Bronchial epithelial cell (primary cell): ENCODE measurements around the gene NUTM2A. TPM values are rescaled to one million over a fixed set of nuclear protein-coding genes. Genes with fewer than 3 reads are reported as not detected.
A peak's percentile ranks its signal among the peaks of the same experiment; 100 is the strongest.
"Not testable (repeated sequence)": the region's sequence is repeated elsewhere in the genome, so short reads cannot be mapped to it uniquely, and the experiment has no call there.

ENCODE experiments used
- DNase-seq: peaks from one replicate; pipeline ENCODE4 v3.0.0-alpha.2; 2010; ENCODE audit warnings: low read depth
- FAIRE-seq: peaks from 2 replicates; lab custom pipeline; 2011; peaks lifted over from hg19 to GRCh38; lab: Jason Lieb, UNC
- H3K27me3 ChIP-seq: 2 replicates; pipeline ENCODE4 v1.5.1; 2011; ENCODE audit warnings: low read length; ENCODE audit not compliant: control insufficient read depth, insufficient read depth
- H3K36me3 ChIP-seq: 2 replicates; pipeline ENCODE4 v1.5.1; 2011; ENCODE audit warnings: low read length; ENCODE audit not compliant: control insufficient read depth, insufficient read depth
- H3K4me3 ChIP-seq: 2 replicates; pipeline ENCODE4 v1.5.1; 2011; ENCODE audit warnings: mild to moderate bottlenecking, low read depth, low read length, control low read depth
- total RNA-seq: library from RNA; depleted of rRNA; stranded (reverse); fragments of >200 nt; gene quantifications from 2 replicates; pipeline ENCODE4 v1.2.1, GENCODE V29; 2014

Gene NUTM2A
- total RNA-seq, 1 donor from 2014 or later, result 0.26 TPM

GRCh38 chr10:87222789-87223188 is 2.5 kb upstream of the NUTM2A start:
- H3K4me3 ChIP-seq, FAIRE-seq, H3K27me3 ChIP-seq, H3K36me3 ChIP-seq, DNase-seq: not testable (repeated sequence)

GRCh38 chr10:87228247-87228646 is 3.0 kb downstream of the NUTM2A start:
- DNase-seq, H3K4me3 ChIP-seq, H3K36me3 ChIP-seq, H3K27me3 ChIP-seq, FAIRE-seq: not testable (repeated sequence)

GRCh38 chr10:87229211-87229610 is 4.0 kb downstream of the NUTM2A start:
- not testable (repeated sequence) for H3K27me3 ChIP-seq, FAIRE-seq, H3K36me3 ChIP-seq, H3K4me3 ChIP-seq, DNase-seq

- not testable (repeated sequence) for H3K4me3 ChIP-seq, FAIRE-seq, H3K36me3 ChIP-seq, DNase-seq, H3K27me3 ChIP-seq
Observed at GRCh38 chr10:87234854-87235253, 9.6 kb downstream of the NUTM2A start.

- H3K4me3 ChIP-seq, H3K27me3 ChIP-seq, FAIRE-seq, DNase-seq, H3K36me3 ChIP-seq: not testable (repeated sequence)
Observed at GRCh38 chr10:87237244-87237643, 12.0 kb downstream of the NUTM2A start.

GRCh38 chr10:87239346-87239808 is 14.1 kb downstream of the NUTM2A start:
- not testable (repeated sequence) for FAIRE-seq

GRCh38 chr10:87242192-87242591 is 16.9 kb downstream of the NUTM2A start:
- H3K27me3 ChIP-seq, DNase-seq, H3K4me3 ChIP-seq, H3K36me3 ChIP-seq, FAIRE-seq: not testable (repeated sequence)

More at GRCh38 chr10:87239346-87239808, 14.1 kb downstream of the NUTM2A start:
- H3K36me3 ChIP-seq, H3K4me3 ChIP-seq, H3K27me3 ChIP-seq, DNase-seq: not testable (repeated sequence)

GRCh38 chr10:87247335-87247734 is 22.1 kb downstream of the NUTM2A start:
- not testable (repeated sequence) for FAIRE-seq, H3K36me3 ChIP-seq, H3K27me3 ChIP-seq, H3K4me3 ChIP-seq, DNase-seq

GRCh38 chr10:87248818-87249353 is 23.6 kb downstream of the NUTM2A start:
- not testable (repeated sequence) for H3K4me3 ChIP-seq, H3K27me3 ChIP-seq, H3K36me3 ChIP-seq, FAIRE-seq
- DNase-seq, result peak; percentile 82

- FAIRE-seq, H3K4me3 ChIP-seq: not testable (repeated sequence)
Observed at GRCh38 chr10:87280749-87281392, 55.6 kb downstream of the NUTM2A start.

More at GRCh38 chr10:87280749-87281392, 55.6 kb downstream of the NUTM2A start:
- not testable (repeated sequence) for H3K36me3 ChIP-seq, DNase-seq, H3K27me3 ChIP-seq

Other genes starting within 250 kb of the NUTM2A start
- 4.7 and 30.6 TPM in 2 replicates for gene FAM25A, start 205.2 kb upstream of the NUTM2A start, total RNA-seq
- gene GLUD1, start 130.6 kb upstream of the NUTM2A start, total RNA-seq, result 225 and 249 TPM in 2 replicates
- 19.2 and 28.7 TPM in 2 replicates for gene SHLD2, start 130.2 kb upstream of the NUTM2A start, total RNA-seq
- gene NUTM2D, start 132.3 kb downstream of the NUTM2A start, total RNA-seq, result 2.4 and 6.1 TPM in 2 replicates